Renal pelvis (tissue), 4 donors: ENCODE data around the gene DDIT3. TPM values are rescaled to one million over a fixed set of nuclear protein-coding genes. Genes with fewer than 3 reads are reported as not detected.

Experiments used
- DNase-seq: peaks from one replicate; pipeline ENCODE4 v3.0.0-alpha.2; 2013
- polyA plus RNA-seq, 3 donors: library from polyadenylated mRNA; unstranded; fragments of 120-200 nt; gene quantifications; one replicate each; pipeline ENCODE4 v1.2.1, GENCODE V29; 2013; ENCODE audit not compliant: insufficient read length in 3 of 3

DDIT3 gene
- polyA plus RNA-seq, 3 donors: 27.5 to 31.3 (median 31.2) TPM

DNA sequence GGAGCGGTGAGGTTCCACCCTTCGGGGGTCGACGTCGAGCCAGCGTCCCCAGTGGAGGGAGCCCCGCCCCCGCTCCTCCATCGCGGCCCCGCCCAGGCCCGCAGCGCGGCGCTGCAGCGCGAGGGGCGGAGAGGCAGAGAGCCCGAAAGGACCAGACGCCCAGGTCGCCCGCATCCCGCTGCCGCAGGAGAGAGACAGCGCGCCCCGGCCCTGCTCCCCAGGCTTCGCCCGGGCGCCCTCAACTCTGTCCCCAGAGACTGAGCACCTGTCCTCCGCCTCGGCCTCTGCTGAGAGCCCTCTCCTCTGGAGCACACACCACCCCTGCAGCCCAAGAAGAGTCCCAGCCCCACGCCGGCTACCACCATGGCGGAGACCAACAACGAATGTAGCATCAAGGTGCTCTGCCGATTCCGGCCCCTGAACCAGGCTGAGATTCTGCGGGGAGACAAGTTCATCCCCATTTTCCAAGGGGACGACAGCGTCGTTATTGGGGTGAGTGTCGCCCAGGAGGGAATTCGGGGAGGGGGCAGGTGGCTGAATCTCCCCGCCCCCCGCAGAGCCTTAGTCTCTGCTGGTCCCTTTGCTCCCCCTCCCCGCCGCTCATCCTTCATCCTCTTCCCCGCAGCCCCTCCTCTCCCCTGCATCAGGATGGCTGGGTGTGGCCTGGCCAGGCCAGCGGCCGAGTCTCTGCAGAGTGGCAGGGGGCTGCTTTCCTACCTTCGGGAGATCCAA, 29.8 kb upstream of the DDIT3 start, which contains the start of gene KIF5A:
KIF5A (plus strand) TSS at position 136 of the 732 bp plus-strand sequence; CDS start at position 364, 228 bp downstream.
- no peak for DNase-seq

GRCh38 chr12:57549203-57549908, 29.0 kb upstream of the DDIT3 start:
- no peak for DNase-seq

DNA sequence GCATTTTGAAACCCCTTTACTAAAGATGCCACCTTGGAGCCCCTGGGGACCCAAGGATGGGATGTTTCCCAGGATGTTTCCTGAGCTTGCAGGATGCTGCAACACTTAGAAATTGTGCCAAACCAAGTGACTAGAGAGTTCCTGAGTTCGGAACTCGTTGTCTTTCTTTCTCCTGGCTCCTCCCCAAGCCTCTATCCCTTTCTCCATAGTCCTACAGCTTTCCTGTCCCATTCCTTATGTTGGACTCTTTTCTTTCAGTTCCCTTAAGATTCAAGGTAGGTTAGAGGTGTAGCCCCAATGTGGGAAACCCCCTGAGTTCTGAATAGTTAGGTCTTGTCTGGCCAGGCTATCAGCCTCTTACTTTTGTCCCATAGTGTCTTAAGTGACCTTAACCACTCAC, 28.2 kb upstream of the DDIT3 start:
- no peak for DNase-seq

GRCh38 chr12:57548013-57548315, 27.6 kb upstream of the DDIT3 start:
- DNase-seq: no peak

- no peak for DNase-seq
Measured at GRCh38 chr12:57547288-57548012, 27.1 kb upstream of the DDIT3 start.

DNA sequence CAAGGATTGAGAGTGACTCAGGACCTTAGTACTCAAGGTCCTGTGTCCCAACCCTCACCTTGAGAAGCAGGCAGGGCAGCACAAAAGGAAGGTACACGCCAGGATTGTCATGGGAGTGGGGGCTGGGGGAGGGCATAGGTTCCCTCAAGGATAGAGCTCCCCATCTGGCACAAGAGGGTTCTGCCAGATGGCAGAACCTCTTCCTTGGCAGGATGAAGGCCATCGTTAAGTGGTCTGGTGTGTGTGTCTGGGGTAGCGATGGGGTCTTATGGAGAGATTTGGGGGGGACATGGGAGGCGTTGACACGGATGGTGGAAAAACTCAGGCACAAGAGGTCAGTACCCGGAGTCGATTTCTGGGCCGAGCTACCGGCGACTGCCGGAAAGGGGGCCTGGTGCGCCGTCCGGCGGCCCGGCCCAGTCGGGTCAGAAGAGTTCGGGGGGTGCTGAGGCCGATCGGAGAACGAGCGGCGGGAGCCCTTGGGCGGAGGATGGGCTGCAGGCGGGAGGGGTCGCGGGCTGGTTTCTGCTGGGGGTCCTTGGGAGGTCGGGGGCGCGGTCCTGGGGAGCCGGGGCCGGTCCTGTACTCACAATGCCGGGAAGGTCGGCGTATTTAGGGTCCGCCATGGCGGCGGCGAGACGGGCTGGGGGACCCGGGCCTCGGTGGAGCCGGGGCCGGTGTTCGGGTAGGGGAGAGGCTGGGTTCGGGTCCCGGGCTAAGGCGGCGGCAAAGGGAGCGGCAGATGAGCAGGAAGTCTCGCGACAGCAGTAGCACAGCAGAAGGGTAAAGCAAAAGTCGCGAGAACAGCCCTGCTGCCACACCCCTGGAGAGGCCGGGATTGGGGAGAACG, 26.3 kb upstream of the DDIT3 start, which contains the start of gene DCTN2:
DCTN2 (minus strand) TSS at position 755 of the 850 bp plus-strand sequence; CDS start at position 626, 129 bp downstream.
- peak; percentile 96 for DNase-seq

GRCh38 chr12:57545809-57546437, 25.6 kb upstream of the DDIT3 start:
- no peak for DNase-seq

GRCh38 chr12:57543581-57543980, 23.3 kb upstream of the DDIT3 start:
- no peak for DNase-seq

- no peak for DNase-seq
Measured at GRCh38 chr12:57541717-57542116, 21.4 kb upstream of the DDIT3 start.

- DNase-seq: no peak
Measured at GRCh38 chr12:57541001-57541400, 20.7 kb upstream of the DDIT3 start.

DNA sequence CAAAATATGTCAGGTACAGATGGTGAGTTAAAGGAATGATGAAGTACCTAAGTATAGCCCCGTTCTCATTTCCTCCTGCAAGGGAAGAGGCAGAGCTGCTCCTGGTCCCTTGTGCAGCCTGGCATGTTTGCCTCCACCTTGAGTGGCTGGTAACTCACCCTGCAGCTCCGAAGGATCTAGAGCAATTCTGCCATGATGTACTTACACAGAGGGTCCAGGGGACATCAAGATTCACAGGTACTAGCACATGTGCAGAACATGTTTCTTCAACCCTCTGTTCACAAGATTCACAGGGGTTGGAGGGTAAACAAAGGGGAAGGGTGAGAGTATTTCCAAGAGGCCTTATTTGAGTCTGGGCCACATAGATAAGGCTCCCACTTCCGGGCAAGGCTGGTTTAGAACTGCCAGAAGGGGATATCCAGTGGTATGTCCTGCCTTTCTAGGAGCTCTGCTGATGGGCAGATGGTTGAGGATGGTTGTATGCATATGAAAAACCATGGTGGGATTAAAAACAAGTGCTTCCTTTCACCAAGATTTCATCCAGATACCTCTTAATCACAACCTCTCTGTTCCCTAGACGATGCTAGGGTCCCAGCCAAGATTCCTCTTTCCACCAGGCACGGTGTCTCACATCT, 18.9 kb upstream of the DDIT3 start:
- DNase-seq: no peak

DNA sequence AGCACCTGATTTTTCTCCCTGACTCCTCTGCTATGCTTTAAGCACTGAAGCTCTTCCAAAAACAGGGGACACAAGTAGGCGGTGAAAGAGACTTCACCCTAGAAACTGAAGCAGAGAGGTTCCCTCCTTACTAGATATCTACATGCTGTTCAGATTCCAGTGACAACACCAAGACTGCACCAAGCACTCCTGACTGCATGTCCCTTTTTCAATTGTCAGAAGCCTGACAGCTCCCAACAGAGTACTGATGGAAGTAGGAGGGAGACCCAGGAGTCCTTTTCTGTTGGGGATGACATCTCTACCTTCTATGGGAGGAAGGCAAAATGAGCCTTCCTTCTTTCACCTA, 16.3 kb upstream of the DDIT3 start:
- DNase-seq: no peak

- DNase-seq: no peak
Measured at GRCh38 chr12:57535764-57536596, 15.7 kb upstream of the DDIT3 start.

- DNase-seq: no peak
Measured at GRCh38 chr12:57534991-57535543, 14.8 kb upstream of the DDIT3 start.

DNA sequence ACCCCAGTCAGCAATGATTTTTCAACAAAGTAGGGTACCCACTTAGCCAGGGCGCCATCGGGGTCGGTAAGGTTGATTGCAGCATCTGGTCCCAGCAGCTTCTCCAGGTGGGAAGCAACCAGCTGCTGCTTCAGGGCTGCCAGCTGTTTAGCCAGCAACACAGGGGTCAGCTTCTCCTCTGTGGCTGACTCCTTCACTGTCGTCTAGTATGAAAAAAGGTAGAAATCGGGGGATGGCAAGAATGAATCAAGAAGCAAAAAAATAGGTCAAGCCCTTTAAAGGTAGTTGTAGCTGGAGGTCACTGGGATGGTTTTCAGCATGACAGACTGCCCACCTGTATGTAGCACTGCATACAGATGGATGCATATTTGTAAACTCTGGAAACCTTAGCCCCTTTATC, 13.9 kb upstream of the DDIT3 start:
- no peak for DNase-seq

DNA sequence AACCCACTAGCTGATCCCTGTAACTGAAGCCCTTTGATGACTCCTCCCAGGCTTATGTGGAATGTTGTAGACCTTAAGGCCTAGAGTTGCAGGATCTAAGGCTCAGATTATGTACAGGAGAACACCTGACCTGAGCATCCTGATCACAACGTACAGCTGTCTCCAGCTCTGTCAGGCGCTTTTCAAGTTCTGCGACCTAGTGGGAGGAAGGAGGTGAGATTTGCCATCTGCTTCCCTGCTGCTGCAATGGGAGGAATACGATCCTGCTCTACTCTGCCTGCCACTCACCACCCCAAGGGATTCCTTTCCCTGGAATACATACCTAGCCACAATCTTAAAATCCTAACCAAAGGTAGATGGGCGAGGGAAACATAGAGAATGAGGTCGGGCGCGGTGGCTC, 12.8 kb upstream of the DDIT3 start:
- DNase-seq: no peak

DNA sequence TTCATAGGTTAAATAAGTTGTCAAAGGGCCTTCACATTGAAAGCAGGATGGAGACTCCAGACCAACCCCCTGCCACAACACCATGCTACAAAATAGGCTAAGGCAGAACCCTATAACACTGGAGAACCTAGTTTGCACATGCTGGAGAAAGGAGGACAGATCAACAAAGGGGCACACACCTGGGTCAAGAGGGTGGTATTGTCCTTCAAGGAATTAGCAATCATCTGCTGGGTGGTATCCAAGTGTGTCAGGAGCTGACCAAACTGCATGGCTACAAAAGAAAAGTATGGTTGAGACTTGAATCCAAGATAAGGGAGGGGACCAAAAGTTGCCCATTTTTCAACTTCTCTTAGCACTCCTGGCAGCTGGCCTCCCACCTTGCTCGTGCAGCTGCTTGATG, 11.5 kb upstream of the DDIT3 start:
- no peak for DNase-seq

- no peak for DNase-seq
Measured at GRCh38 chr12:57530396-57531142, 10.3 kb upstream of the DDIT3 start.

GRCh38 chr12:57529831-57530230, 9.5 kb upstream of the DDIT3 start:
- DNase-seq: no peak
